ENCODE measurements around the gene PIK3C2G.

DNA sequence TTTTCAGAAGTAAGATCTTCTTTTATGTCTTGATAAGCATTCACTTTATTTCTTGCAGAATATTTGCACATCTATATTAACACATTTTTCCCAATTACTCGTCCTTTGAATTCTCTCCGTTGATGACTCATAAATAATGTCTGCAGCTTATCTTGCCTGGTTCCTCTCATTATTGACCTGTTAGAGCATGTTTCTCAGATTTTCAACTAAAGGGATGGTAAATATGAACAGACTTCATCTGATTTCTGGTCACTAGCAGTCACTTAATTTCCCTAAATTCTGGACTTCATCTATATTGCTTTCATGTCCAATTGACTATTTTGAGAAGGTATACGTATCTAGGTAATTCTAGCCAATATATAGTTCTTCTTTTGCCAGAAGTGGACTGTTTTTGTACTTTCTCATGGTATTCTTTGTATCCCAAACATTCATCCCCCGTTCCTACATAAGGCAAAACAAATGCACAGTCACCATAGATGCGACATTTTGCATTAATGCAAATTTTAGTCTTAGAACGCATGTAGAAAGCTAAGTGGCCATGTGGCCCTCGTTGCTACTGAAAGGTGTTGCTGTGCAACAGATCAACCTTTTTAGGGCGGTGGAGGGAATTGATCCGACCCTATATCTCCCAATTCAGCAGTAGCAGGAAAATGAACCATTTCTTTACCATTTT lies 6.2 kb downstream of the PIK3C2G start:
- TF ChIP-seq, protein P1, sequence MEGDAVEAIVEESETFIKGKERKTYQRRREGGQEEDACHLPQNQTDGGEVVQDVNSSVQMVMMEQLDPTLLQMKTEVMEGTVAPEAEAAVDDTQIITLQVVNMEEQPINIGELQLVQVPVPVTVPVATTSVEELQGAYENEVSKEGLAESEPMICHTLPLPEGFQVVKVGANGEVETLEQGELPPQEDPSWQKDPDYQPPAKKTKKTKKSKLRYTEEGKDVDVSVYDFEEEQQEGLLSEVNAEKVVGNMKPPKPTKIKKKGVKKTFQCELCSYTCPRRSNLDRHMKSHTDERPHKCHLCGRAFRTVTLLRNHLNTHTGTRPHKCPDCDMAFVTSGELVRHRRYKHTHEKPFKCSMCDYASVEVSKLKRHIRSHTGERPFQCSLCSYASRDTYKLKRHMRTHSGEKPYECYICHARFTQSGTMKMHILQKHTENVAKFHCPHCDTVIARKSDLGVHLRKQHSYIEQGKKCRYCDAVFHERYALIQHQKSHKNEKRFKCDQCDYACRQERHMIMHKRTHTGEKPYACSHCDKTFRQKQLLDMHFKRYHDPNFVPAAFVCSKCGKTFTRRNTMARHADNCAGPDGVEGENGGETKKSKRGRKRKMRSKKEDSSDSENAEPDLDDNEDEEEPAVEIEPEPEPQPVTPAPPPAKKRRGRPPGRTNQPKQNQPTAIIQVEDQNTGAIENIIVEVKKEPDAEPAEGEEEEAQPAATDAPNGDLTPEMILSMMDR (IDR thresholded peaks at IDR 0.05) = no peak
- TF ChIP-seq POLR2A (IDR thresholded peaks at IDR 0.05) = no peak

Measured in testis (tissue), 2 donors.